CD4-positive, alpha-beta T cell treated with Interleukin-6 for 4 hours (primary cell): ENCODE results near the gene COQ10B.

Source experiments
- DNase-seq: peaks from one replicate; pipeline ENCODE4 v3.0.0-alpha.2; 2020; ENCODE audit warnings: mixed read lengths

COQ10B gene

GRCh38 chr2:197502685-197503084 lies 49.3 kb downstream of the COQ10B start:
- DNase-seq = no peak

GRCh38 chr2:197504000-197504399 lies 50.6 kb downstream of the COQ10B start:
- DNase-seq = no peak

- no peak for DNase-seq
Measured at GRCh38 chr2:197504512-197504911, 51.2 kb downstream of the COQ10B start.

- DNase-seq = no peak
Measured at GRCh38 chr2:197506658-197507057, 53.3 kb downstream of the COQ10B start.

- no peak for DNase-seq
Measured at GRCh38 chr2:197513915-197514314, 60.6 kb downstream of the COQ10B start.

- DNase-seq = no peak
Measured at GRCh38 chr2:197514754-197515153, 61.4 kb downstream of the COQ10B start.

- no peak for DNase-seq
Measured at GRCh38 chr2:197515315-197515738, 62.0 kb downstream of the COQ10B start.

GRCh38 chr2:197515739-197516392 lies 62.5 kb downstream of the COQ10B start, which contains the start of gene MOB4:
Gene MOB4 (plus strand): TSS chr2:197516066. CDS start chr2:197516087, 21 bp downstream.
- DNase-seq = peak; percentile 92

- DNase-seq = peak; percentile 15
Measured at GRCh38 chr2:197516393-197516761, 63.0 kb downstream of the COQ10B start.

- DNase-seq = no peak
Measured at GRCh38 chr2:197517150-197517549, 63.8 kb downstream of the COQ10B start.
